ENCODE data around the gene PPP1CC. TPM values are rescaled to one million over a fixed set of nuclear protein-coding genes. Genes with fewer than 3 reads are reported as not detected.
A peak's percentile ranks its signal among the peaks of the same experiment; 100 is the strongest.

The PPP1CC gene
- total RNA-seq, 4 donors from 2014 or later: 92.2 to 120 (median 101) TPM

DNA sequence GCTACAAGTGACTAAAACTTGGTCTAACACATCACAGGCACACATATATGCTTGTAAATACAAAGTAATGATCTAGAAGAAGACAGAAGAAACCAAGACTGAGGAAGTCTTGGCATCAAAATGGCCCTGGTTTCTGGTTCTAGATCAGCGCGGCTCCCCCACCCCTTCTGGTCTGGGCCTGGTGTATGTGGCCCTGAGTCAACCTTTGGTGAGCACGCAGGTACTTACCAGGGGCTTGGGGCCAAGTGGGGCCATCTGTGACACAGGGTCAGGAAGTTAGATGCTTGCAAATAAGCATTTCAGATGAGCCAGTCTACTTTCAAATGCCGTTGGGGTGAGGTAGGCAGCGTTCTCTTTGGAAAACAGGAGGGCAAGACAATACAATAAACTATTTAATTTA is 40.6 kb downstream of the PPP1CC start:
- H3K27ac ChIP-seq (replicated peaks in 1 of 4): no peak overlapping the region
- H3K4me3 ChIP-seq: no peak overlapping the region
- no peaks in the 10 kb centered on the region for H3K27me3 ChIP-seq
- TF ChIP-seq EP300 (IDR thresholded peaks at IDR 0.05) (no peak), POLR2AphosphoS5 (IDR thresholded peaks at IDR 0.05) (no peak), POLR2A (IDR thresholded peaks at IDR 0.05; ENCODE audit: low read depth) (no peak)
- TF ChIP-seq, protein P1, sequence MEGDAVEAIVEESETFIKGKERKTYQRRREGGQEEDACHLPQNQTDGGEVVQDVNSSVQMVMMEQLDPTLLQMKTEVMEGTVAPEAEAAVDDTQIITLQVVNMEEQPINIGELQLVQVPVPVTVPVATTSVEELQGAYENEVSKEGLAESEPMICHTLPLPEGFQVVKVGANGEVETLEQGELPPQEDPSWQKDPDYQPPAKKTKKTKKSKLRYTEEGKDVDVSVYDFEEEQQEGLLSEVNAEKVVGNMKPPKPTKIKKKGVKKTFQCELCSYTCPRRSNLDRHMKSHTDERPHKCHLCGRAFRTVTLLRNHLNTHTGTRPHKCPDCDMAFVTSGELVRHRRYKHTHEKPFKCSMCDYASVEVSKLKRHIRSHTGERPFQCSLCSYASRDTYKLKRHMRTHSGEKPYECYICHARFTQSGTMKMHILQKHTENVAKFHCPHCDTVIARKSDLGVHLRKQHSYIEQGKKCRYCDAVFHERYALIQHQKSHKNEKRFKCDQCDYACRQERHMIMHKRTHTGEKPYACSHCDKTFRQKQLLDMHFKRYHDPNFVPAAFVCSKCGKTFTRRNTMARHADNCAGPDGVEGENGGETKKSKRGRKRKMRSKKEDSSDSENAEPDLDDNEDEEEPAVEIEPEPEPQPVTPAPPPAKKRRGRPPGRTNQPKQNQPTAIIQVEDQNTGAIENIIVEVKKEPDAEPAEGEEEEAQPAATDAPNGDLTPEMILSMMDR (IDR thresholded peaks at IDR 0.05): no peak
- H3K4me1 ChIP-seq: peaks cover 16 to 19% (median 17%) of the 10 kb centered on the region in 4 donors
- intact Hi-C loops (cut with DNase I): loop anchor here (10.0 kb wide), 1 partner anchor 183 kb away; no protein-coding TSS in a partner anchor
- whole genome bisulfite sequencing: 95% methylated on average over 5 of the region's 5 CpGs
- H3K9me3 ChIP-seq: no peaks in the 10 kb centered on the region
- no peak for DNase-seq (ENCODE audit: extremely low spot score)
- no peaks in the 10 kb centered on the region for H3K36me3 ChIP-seq

DNA sequence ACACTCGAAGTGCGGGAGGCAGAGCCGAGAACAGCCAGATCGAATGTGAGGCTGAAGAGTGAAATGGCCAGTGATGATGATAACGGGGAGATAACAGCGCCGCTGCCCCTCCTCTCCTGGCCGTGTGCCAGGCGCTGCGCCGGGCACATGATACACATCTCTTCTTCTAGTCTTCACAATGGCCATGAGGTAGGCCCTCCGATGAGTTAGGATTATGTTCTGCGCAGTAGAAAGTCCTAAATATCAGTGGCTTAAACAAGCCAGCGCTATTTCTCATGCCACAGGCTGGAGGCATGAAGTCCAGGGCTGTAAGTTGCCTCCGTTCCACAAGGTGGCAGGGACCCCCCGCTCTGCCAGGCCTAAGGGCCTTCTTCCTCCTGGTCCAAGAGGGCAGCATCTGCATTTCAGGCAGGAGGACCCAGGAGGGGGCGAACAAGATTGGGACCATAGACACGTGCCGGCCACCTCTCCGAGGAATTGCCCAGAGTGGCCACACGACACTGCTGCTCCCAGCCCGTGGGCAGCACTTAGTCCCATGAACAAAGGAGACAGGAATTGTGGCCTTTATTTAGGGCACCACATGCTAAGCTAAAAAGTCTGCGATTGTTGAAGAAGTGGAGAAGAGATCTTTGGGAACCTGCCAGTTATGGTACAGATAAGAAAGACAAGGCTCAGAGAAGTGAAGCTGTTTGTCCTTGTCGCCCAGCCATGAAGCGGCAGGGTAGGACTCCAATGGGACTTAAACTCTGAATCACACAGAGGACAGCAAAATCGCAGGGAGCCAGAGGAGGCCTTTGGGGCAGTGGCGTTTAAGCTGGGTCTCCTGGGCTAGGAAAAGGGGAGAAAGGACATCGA is 42.9 kb downstream of the PPP1CC start:
- WGBS: 91% methylated on average over 27 of the region's 28 CpGs
- no peak overlapping the region for H3K4me3 ChIP-seq
- no peaks in the 10 kb centered on the region for H3K9me3 ChIP-seq
- TF ChIP-seq EP300 (IDR thresholded peaks at IDR 0.05) (no peak), POLR2A (IDR thresholded peaks at IDR 0.05; ENCODE audit: low read depth) (no peak), POLR2AphosphoS5 (IDR thresholded peaks at IDR 0.05) (no peak)
- TF ChIP-seq, protein P1 (IDR thresholded peaks at IDR 0.05): peak in 1 of 3 experiments; percentile 3
- no peaks in the 10 kb centered on the region for H3K27me3 ChIP-seq
- no peaks in the 10 kb centered on the region for H3K36me3 ChIP-seq
- intact Hi-C loops (cut with DNase I): loop anchor here (5.0 to 10.0 kb wide), 3 partner anchors 98 to 245 kb away; partner anchors contain the start of gene ARPC3
- H3K27ac ChIP-seq (replicated peaks in 1 of 4): peak overlapping the region in 1 of 4 donors; percentile 39
- DNase-seq (ENCODE audit: extremely low spot score): no peak
- H3K4me1 ChIP-seq: peaks cover 16 to 22% (median 17%) of the 10 kb centered on the region in 4 donors

DNA sequence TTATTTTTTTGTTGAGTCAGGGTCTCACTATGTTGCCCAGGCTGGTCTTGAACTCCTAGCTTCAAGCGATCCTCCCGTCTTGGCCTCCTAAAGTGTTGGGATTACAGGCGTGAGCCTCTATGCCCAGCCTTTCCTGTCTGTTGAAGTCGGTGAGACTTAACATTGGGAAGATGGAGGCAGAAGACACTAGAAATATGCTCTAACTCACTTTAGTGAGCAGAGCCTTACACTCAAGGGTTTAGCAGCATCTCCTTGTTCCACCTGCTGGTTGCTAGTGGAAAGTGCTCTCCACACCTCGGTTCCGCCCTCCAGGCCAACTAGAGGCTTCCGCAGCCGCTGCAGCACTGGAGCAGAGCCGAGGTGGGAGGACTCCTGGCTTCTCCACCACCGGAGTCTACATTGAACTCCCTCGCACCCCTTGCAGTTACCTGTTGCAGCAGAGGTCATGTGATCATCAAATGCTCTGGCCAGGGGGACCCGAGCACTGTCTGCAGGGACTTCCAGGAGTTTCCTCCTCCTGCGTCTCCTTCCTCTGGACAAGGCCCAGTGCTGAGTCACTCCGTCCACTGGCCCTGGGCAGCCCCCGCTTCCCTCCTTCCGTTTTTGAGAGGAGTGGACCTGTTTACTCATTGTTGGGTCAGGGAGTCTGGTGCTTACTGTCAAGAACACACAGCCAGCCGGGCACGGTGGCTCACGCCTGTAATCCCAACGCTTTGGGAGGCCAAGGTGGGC is 44.4 kb downstream of the PPP1CC start:
- H3K27me3 ChIP-seq: no peaks in the 10 kb centered on the region
- no peak for DNase-seq (ENCODE audit: extremely low spot score)
- intact Hi-C loops (cut with DNase I): loop anchor here (5.0 to 10.0 kb wide), 2 partner anchors 96 to 244 kb away; partner anchors contain the start of gene ARPC3
- no peaks in the 10 kb centered on the region for H3K36me3 ChIP-seq
- peak overlapping the region; percentile 10 to 47 (median 26) for H3K4me3 ChIP-seq
- TF ChIP-seq, protein P1 (IDR thresholded peaks at IDR 0.05): peak; percentile 55 to 74 (median 70)
- no peak for TF ChIP-seq EP300 (IDR thresholded peaks at IDR 0.05)
- peak in 1 of 2 donors; percentile 46 for TF ChIP-seq POLR2AphosphoS5 (IDR thresholded peaks at IDR 0.05)
- peak overlapping the region in 2 of 4 donors; percentile 38 to 39 for H3K27ac ChIP-seq (replicated peaks in 1 of 4)
- H3K4me1 ChIP-seq: peaks cover 16 to 23% (median 18%) of the 10 kb centered on the region in 4 donors
- no peaks in the 10 kb centered on the region for H3K9me3 ChIP-seq
- 36% methylated on average over 16 of the region's 20 CpGs for WGBS

DNA sequence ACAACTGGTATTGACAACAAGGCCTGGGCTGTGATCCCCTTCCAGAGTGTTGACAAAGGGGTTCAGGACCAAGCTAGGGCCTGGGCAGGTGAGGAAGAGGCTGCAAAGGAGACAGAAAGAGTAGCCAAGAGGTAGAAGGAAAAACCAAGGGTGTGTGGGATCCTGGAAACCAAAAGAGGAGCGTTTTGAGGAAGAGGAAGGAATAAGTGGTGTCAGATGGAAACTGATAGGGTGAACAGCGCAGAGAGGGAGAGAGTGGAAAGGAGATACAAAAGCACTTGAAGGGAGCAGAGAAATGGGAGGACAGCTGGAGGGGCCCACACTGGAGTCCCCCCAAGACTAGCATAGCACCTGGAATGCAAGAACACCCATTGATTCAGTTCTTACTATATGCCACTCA is 45.5 kb downstream of the PPP1CC start:
- no peaks in the 10 kb centered on the region for H3K9me3 ChIP-seq
- H3K27ac ChIP-seq (replicated peaks in 1 of 4): no peak overlapping the region
- H3K36me3 ChIP-seq: no peaks in the 10 kb centered on the region
- whole genome bisulfite sequencing: 80% methylated on average over 2 of the region's 2 CpGs
- H3K27me3 ChIP-seq: no peaks in the 10 kb centered on the region
- no peak overlapping the region for H3K4me3 ChIP-seq
- H3K4me1 ChIP-seq: peaks cover 16 to 23% (median 18%) of the 10 kb centered on the region in 4 donors
- DNase-seq (ENCODE audit: extremely low spot score): no peak
- TF ChIP-seq EP300 (IDR thresholded peaks at IDR 0.05): no peak
- TF ChIP-seq POLR2A (IDR thresholded peaks at IDR 0.05; ENCODE audit: low read depth): no peak
- TF ChIP-seq POLR2AphosphoS5 (IDR thresholded peaks at IDR 0.05): no peak
- TF ChIP-seq, protein P1 (IDR thresholded peaks at IDR 0.05): no peak
- intact Hi-C loops (cut with DNase I): loop anchor here (5.0 to 10.0 kb wide), 2 partner anchors 95 to 242 kb away; partner anchors contain the start of gene ARPC3
